ENCODE results near the gene ESYT2. TPM values are rescaled to one million over a fixed set of nuclear protein-coding genes. Genes with fewer than 3 reads are reported as not detected.

Gene ESYT2
- total RNA-seq, 1 experiment from 2014 or later, result 66.6 TPM

DNA sequence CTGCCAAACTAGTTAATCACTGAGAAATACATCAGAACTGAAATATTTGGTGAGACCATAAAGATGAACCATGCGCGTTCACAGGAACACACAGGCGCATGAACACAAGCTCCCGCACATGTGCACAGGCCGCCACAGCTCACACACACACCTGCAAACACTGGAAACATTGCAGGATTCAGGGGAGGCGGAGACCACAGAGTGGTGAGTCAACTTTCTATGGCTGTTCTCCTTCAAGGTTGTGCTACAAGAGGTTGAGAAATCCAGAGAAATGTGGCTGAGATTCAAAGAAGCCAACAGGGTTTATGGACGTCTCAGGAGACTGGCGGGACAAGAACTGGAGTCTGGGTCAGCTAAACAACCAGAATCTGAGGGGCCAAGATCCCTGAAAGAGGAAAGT lies 17.8 kb downstream of the ESYT2 start:
- peaks cover 62% of the 10 kb centered on the region for H3K4me1 Mint-ChIP-seq (ENCODE audit: low read depth, unreplicated experiment)
- no peak overlapping the region for H3K4me3 Mint-ChIP-seq (ENCODE audit: low read depth, unreplicated experiment)

DNA sequence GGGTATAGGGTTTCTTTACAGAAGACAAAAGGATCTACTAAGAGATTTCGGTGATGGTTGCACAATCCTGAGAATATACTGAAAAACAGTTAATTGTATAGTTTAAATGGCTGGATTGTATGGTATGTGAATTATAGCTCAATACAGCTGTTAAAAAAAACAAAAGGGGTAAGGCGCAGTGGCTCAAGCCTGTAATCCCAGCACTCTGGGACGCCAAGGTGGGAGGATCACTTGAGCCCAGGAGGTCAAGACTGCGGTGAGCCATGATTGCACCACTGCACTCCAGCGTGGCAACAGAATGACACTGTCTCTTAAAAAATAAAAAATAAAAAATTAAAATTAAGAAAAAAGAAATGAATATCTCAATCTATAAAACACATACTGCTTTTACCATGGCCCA lies 18.5 kb downstream of the ESYT2 start:
- no peak for DNase-seq
- TF ChIP-seq, protein P1, sequence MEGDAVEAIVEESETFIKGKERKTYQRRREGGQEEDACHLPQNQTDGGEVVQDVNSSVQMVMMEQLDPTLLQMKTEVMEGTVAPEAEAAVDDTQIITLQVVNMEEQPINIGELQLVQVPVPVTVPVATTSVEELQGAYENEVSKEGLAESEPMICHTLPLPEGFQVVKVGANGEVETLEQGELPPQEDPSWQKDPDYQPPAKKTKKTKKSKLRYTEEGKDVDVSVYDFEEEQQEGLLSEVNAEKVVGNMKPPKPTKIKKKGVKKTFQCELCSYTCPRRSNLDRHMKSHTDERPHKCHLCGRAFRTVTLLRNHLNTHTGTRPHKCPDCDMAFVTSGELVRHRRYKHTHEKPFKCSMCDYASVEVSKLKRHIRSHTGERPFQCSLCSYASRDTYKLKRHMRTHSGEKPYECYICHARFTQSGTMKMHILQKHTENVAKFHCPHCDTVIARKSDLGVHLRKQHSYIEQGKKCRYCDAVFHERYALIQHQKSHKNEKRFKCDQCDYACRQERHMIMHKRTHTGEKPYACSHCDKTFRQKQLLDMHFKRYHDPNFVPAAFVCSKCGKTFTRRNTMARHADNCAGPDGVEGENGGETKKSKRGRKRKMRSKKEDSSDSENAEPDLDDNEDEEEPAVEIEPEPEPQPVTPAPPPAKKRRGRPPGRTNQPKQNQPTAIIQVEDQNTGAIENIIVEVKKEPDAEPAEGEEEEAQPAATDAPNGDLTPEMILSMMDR (IDR thresholded peaks at IDR 0.05; ENCODE audit: unreplicated experiment), result no peak
- intact Hi-C loops (cut with micrococcal nuclease; ENCODE audit: unreplicated experiment), result no loop called here
- Mint-ChIP-seq H3K4me1 (ENCODE audit: low read depth, unreplicated experiment) (peaks cover 56% of the 10 kb centered on the region), H3K27ac (ENCODE audit: unreplicated experiment) (peak overlapping the region; percentile 64), H3K4me3 (ENCODE audit: low read depth, unreplicated experiment) (no peak overlapping the region), H3K36me3 (ENCODE audit: insufficient read depth, unreplicated experiment) (peaks cover 5% of the 10 kb centered on the region), H3K9me3 (ENCODE audit: low read depth, unreplicated experiment) (no peaks in the 10 kb centered on the region), H3K27me3 (ENCODE audit: unreplicated experiment) (no peaks in the 10 kb centered on the region)
- BruUV-seq (replicated peaks), result no TSS peak
- CTCF ChIA-PET, result interaction anchor here (1.2 kb wide), 1 partner anchor 12 kb away, joined by 3 read pairs; no protein-coding TSS in a partner anchor

More for the DNA sequence above, 17.8 kb downstream of the ESYT2 start:
- no TSS peak for BruUV-seq (replicated peaks)
- CTCF ChIA-PET, result interaction anchor here (1.2 kb wide), 1 partner anchor 11 kb away, joined by 3 read pairs; no protein-coding TSS in a partner anchor
- Mint-ChIP-seq H3K9me3 (ENCODE audit: low read depth, unreplicated experiment) (no peaks in the 10 kb centered on the region), H3K27ac (ENCODE audit: unreplicated experiment) (peak overlapping the region; percentile 64), H3K27me3 (ENCODE audit: unreplicated experiment) (no peaks in the 10 kb centered on the region), H3K36me3 (ENCODE audit: insufficient read depth, unreplicated experiment) (peaks cover 5% of the 10 kb centered on the region)
- TF ChIP-seq, protein P1 (IDR thresholded peaks at IDR 0.05; ENCODE audit: unreplicated experiment), result no peak
- intact Hi-C loops (cut with micrococcal nuclease; ENCODE audit: unreplicated experiment), result no loop called here
- peak; percentile 23 for DNase-seq

DNA sequence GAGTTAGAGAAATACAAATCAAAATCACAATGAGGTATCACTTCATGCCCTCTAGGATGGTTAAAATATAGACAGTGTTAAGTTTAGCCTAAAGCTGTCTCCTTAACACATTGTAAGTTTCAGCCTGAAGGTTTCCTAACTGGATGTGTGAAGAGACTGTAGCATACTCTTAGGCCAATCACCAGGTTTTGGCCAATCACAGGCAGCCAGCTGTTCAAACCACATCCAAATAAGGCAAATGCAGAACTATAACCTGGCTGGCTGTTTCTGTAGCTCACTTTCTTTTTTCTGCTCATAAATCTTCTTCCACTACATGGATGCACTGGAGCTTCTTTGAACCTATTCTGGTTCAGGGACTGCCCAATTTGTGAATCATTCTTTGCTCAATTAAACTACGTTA lies 19.7 kb downstream of the ESYT2 start:
- H3K9me3 Mint-ChIP-seq (ENCODE audit: low read depth, unreplicated experiment), result no peaks in the 10 kb centered on the region
- H3K4me1 Mint-ChIP-seq (ENCODE audit: low read depth, unreplicated experiment), result peaks cover 43% of the 10 kb centered on the region
- DNase-seq, result no peak
- intact Hi-C loops (cut with micrococcal nuclease; ENCODE audit: unreplicated experiment), result no loop called here
- no TSS peak for BruUV-seq (replicated peaks)
- TF ChIP-seq, protein P1 (IDR thresholded peaks at IDR 0.05; ENCODE audit: unreplicated experiment), result no peak
- no peak overlapping the region for H3K4me3 Mint-ChIP-seq (ENCODE audit: low read depth, unreplicated experiment)
- H3K27me3 Mint-ChIP-seq (ENCODE audit: unreplicated experiment), result no peaks in the 10 kb centered on the region
- CTCF ChIA-PET, result no interaction called here
- peaks cover 8% of the 10 kb centered on the region for H3K36me3 Mint-ChIP-seq (ENCODE audit: insufficient read depth, unreplicated experiment)
- H3K27ac Mint-ChIP-seq (ENCODE audit: unreplicated experiment), result no peak overlapping the region

DNA sequence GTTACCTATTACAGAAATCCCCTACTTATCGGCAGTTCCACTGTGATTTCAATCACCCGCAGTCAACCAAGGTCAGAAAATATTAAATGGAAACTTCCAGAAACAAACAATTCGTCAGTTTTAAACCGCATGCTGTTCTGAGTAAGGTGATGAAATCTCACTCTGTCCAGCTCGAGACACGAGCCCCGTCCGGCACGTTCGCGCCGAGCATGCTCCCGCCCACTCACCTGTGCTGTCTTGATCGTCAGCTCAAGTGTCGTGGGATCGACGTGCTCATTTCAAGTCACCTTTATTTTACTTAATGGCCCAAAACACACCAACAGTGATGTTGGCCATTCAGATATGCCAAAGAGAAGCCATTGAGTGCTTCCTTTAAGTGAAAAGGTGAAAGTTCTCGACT lies 21.2 kb downstream of the ESYT2 start:
- CTCF ChIA-PET, result no interaction called here
- peaks cover 36% of the 10 kb centered on the region for H3K4me1 Mint-ChIP-seq (ENCODE audit: low read depth, unreplicated experiment)

More for the DNA sequence above, 21.2 kb downstream of the ESYT2 start:
- DNase-seq, result no peak
- no peak overlapping the region for H3K4me3 Mint-ChIP-seq (ENCODE audit: low read depth, unreplicated experiment)
- TF ChIP-seq, protein P1 (IDR thresholded peaks at IDR 0.05; ENCODE audit: unreplicated experiment), result no peak
- H3K9me3 Mint-ChIP-seq (ENCODE audit: low read depth, unreplicated experiment), result no peaks in the 10 kb centered on the region
- H3K27ac Mint-ChIP-seq (ENCODE audit: unreplicated experiment), result no peak overlapping the region
- H3K27me3 Mint-ChIP-seq (ENCODE audit: unreplicated experiment), result no peaks in the 10 kb centered on the region
- peaks cover 12% of the 10 kb centered on the region for H3K36me3 Mint-ChIP-seq (ENCODE audit: insufficient read depth, unreplicated experiment)
- BruUV-seq (replicated peaks), result no TSS peak
- intact Hi-C loops (cut with micrococcal nuclease; ENCODE audit: unreplicated experiment), result no loop called here
